HK-2 (cell line): ENCODE results near the gene RAPGEF6.
"Not testable (repeated sequence)": the region's sequence is repeated elsewhere in the genome, so short reads cannot be mapped to it uniquely, and the experiment has no call there.

Experiments
- DNase-seq: peaks from one replicate; pipeline ENCODE4 v3.0.0-alpha.2; 2018; ENCODE audit not compliant: unreplicated experiment

Gene RAPGEF6

DNA sequence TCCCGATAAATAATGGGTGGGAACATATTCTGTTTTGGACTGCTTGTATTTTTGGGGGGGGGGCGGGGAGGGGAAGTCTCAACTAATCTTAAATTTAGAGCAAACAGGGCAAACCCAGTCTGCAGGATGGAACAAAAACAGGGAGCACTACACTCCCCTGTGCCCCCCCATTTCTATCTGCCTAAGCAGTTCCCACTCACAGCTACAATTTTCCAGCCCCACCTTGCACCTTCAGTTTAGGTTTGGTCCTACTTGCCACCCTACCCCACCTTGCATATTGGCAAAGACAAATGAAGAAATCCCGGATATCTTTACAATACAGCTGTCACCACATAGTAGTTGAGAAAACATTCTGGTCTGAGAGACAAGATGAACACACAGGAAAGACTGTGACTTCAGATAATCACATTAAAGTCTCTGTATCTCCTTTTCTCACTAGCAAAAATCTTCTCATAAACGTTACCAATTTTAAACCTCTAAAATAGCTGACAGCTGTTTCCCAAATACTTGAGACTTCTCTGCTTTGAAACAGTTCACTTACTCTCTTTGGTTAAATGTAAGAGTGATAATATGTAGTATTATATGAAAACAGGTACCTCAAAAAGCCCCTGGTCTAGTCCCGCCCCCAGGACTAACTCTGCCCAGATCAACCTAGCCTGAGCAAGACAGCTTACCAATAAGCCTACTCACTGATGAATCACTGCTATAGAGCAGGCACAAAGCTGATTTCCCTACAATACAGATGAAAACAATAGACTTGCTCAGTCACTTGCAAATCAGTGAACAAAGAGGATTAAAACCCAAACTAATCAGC lies 5.2 kb upstream of the RAPGEF6 start:
- no peak for DNase-seq

DNA sequence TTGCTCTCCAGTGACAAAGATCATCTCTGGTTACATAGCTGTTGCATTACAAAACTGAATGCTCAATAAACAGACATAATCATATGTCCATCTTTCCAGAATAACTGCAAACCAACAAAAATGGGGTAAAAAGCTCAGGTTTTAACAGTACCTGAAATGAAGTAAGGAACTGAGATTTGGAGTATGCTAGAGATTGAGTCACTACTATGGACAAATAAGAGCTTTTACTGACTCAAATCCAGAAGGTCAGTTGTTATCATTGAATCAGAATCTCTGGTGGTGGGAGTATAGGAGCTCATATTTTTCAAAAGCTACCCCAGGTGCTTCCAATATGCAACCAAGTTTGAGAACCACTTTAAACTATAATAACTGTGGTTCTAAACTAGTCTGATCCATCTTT lies 4.1 kb upstream of the RAPGEF6 start:
- no peak for DNase-seq

DNA sequence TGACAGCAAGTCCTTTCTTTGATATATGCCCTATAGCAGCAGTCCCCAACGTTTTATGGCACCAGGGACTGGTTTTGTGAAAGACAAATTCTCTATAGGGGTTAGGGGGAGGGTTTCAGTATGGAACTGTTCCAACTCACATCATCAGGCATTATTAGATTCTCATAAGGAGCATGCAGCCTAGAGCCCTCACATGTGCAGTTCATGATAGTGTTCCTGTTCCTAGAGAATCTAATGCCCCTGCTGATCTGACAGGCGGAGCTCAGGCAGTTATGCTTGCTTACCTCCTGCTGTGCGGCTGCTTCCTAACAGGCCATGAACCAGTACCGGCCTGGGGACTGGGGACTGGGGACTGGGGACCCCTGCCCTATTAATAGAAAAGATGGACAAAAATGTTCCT lies 2.7 kb upstream of the RAPGEF6 start:
- no peak for DNase-seq

- DNase-seq: no peak
Measured at GRCh38 chr5:131635684-131636572, 899 bp upstream of the RAPGEF6 start.

GRCh38 chr5:131634666-131634995 lies 398 bp downstream of the RAPGEF6 start:
- peak; percentile 56 for DNase-seq

DNA sequence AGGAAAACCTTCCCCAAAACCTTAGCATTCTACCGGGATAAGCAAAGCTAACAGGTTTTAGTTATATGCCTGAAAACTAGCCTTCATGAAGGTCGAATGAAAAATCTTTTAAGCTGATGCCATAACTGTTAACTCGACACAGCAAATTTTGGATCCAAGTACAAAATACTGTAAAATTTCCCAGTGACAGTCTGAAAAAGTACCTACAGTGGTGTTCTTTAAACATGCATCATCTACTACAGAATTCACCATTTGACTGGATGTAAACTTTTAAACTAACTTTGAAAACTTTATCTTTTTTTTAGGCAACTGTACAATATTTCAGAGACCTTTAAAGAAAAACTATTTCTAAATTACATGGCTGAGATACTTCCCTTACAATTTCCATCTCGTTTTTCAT lies 791 bp downstream of the RAPGEF6 start:
- DNase-seq: no peak

- DNase-seq: no peak
Measured at GRCh38 chr5:131633830-131634229, 1.2 kb downstream of the RAPGEF6 start.

DNA sequence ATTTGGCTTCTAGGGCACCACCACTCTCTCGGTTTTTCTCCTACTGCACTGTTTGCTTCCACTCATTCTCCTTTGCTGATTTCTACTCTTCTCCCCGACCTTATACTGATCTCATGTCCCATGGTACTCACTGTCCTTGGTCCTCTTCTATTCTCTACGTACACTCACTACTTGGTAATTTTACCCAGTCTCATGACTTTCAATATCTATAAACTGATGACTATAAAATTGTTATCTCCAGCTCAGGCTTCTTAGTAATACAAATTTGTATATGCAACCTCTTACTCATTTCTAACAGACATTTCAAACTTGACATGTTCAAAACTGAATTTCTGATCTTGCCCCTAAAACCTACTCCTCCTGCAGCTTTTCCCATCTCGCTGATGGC lies 4.1 kb downstream of the RAPGEF6 start:
- no peak for DNase-seq

- DNase-seq: no peak
Measured at GRCh38 chr5:131630208-131630962, 4.6 kb downstream of the RAPGEF6 start.

DNA sequence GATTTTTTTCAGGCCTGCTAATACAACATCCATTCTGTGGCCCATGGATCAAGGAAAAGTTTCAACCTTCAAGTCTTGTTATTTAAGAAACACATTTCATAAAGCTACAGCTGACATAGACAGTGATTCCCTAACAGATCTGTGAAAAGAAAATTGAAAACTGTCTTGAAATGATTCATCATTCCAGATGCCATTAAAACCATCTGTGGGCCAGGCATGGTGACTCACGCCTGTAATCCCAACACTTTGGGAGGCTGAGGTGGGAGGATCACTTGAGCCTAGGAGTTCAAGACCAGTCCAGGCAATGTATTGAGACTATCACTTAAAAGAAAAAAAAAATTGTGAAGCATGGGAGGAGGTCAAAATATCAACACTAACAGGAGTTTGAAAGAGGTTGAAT lies 6.0 kb downstream of the RAPGEF6 start:
- DNase-seq: no peak

- DNase-seq: no peak
Measured at GRCh38 chr5:131627207-131627865, 7.7 kb downstream of the RAPGEF6 start.

DNA sequence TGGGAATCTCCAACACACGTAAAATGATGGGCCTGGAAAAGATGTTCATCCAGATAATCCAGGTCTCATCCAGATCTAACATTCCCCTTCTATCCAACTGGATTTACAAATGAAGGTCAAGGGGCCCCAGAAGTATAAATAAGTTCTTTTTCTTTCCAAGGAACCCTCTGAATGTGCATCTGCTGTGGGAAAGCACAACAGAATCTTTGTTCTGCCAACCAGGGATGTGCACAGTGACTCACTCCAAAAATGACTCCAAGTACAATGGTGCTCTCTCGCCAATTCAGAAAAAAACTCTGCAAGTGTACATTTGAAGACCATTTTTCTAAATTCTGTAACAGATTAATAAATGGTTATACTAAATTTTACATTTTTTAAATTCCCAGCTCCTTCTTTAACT lies 12.4 kb downstream of the RAPGEF6 start:
- DNase-seq: no peak

DNA sequence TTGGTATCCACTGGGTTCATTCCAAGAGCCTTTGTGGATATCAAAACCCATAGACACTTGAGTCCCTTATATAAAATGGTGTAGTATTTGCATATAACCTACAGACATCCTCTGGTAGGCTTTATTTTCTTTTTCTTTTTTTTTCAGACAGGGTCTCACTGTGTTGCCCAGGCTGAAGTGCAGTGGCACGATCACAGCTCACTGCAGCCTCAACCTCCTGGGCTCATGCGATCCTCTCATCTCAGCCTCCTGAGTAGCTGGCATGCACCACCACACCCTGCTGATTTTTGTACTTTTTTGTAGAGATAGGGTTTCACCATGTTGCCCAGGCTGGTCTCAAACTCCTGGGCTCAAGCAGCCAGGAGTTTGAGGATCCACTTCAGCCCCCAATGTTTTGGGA lies 13.9 kb downstream of the RAPGEF6 start:
- not testable (repeated sequence) for DNase-seq

GRCh38 chr5:131619102-131619501 lies 15.9 kb downstream of the RAPGEF6 start:
- no peak for DNase-seq

DNA sequence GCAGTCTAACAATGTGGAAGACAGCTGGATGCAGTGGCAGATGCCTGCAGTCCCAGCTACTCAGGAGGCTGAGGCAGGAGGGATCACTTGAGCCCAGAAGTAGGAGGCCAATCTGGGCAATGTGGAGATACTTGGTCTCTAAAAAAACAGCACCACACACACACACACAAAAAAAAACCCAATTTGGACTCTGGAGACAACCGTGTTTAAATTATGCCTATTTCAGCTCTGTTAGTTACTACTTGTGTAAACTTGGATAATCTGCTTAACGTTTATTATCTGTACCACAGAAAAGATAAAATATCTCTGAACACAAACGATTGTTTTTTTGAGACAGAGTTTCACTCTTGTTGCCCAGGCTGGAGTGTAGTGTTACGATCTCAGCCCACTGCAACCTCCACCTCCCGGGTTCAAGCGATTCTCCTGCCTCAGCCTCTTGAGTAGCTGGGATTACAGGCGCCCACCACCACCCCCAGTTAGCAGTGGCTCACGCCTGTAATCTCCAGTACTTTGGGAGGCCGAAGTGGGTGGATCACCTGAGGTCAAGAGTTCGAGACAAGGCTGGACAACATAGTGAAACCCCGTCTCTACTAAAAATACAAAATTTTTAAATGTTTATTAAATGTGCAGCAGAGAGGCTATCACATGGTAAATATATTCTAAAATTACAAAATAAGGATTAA lies 17.7 kb downstream of the RAPGEF6 start:
- DNase-seq: no peak

DNA sequence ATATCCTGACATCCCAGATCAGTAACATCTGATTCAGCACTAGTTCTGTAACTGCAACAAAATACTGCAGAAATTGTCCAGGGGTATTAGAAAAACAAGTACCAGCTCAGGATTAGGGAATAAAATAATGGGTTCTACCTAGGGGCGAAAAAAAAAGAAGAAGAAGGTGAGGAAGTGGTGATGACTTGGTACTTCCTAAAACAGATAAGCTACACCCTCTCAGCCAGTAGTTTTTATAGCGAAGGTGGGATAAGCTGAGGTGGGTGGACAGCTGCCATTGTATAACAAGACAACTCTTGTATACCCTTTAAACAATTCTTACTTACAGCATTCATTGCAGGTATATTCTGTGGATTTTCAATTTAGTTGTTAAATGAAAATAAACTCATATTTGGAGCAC lies 19.1 kb downstream of the RAPGEF6 start:
- DNase-seq: no peak

GRCh38 chr5:131613423-131613822 lies 21.6 kb downstream of the RAPGEF6 start:
- no peak for DNase-seq

- DNase-seq: no peak
Measured at GRCh38 chr5:131611064-131611381, 24.0 kb downstream of the RAPGEF6 start.

GRCh38 chr5:131610198-131611063 lies 24.6 kb downstream of the RAPGEF6 start:
- peak; percentile 36 for DNase-seq

- no peak for DNase-seq
Measured at GRCh38 chr5:131609774-131610173, 25.3 kb downstream of the RAPGEF6 start.
